Colonic mucosa (tissue), 4 donors: ENCODE measurements around the gene MXRA7. TPM values are rescaled to one million over a fixed set of nuclear protein-coding genes. Genes with fewer than 3 reads are reported as not detected.

ENCODE experiments used
- DNase-seq: peaks from one replicate; pipeline ENCODE4 v3.0.0-alpha.2; 2020
- H3K27ac ChIP-seq: fragments of 200-600 bp; one replicate; pipeline ENCODE4 v1.8.0; 2021
- H3K27me3 ChIP-seq: fragments of 200-600 bp; one replicate; pipeline ENCODE4 v1.8.0; 2021
- H3K36me3 ChIP-seq: fragments of 200-600 bp; one replicate; pipeline ENCODE4 v1.8.0; 2021
- H3K4me1 ChIP-seq: fragments of 200-600 bp; one replicate; pipeline ENCODE4 v1.8.0; 2021; ENCODE audit warnings: mild to moderate bottlenecking
- H3K4me3 ChIP-seq: fragments of 200-600 bp; one replicate; pipeline ENCODE4 v1.8.0; 2021
- H3K9ac ChIP-seq, 2 donors: one replicate each; pipeline ENCODE4 v1.7.0; 2013; ENCODE audit warnings: control low read depth in 2 of 2, low read depth in 2 of 2, low read length in 2 of 2
- H3K9me3 ChIP-seq: fragments of 200-600 bp; one replicate; pipeline ENCODE4 v1.8.0; 2021
- CTCF ChIP-seq: fragments of 200-600 bp; IDR thresholded peaks from one replicate; pipeline ENCODE4 v1.8.0; 2022; ENCODE audit warnings: antibody characterized with exemption, mild to moderate bottlenecking
- intact Hi-C: fragments of 100-400 bp; cut with DNase I; formaldehyde crosslinking; loops from one replicate; pipeline ENCODE4 v1.14.1; 2022
- total RNA-seq, 2 donors: library from RNA; stranded (reverse); fragmentation: NEBNext Ultra II Directional in 1 of 2; extraction: Animal tissue kit (Norgen Biotek cat#: 25700) in 1 of 2; gene quantifications; one replicate each; pipeline ENCODE4 v1.2.1, GENCODE V29; 2021
- donor health status: healthy.
- donor health status: DM: no; HTN: no; CAD: no.
- donor health status: DM: no; HTN: no; CAD: no.

MXRA7 gene
- total RNA-seq, 2 donors from 2014 or later = 20.3 to 39.3 TPM

DNA sequence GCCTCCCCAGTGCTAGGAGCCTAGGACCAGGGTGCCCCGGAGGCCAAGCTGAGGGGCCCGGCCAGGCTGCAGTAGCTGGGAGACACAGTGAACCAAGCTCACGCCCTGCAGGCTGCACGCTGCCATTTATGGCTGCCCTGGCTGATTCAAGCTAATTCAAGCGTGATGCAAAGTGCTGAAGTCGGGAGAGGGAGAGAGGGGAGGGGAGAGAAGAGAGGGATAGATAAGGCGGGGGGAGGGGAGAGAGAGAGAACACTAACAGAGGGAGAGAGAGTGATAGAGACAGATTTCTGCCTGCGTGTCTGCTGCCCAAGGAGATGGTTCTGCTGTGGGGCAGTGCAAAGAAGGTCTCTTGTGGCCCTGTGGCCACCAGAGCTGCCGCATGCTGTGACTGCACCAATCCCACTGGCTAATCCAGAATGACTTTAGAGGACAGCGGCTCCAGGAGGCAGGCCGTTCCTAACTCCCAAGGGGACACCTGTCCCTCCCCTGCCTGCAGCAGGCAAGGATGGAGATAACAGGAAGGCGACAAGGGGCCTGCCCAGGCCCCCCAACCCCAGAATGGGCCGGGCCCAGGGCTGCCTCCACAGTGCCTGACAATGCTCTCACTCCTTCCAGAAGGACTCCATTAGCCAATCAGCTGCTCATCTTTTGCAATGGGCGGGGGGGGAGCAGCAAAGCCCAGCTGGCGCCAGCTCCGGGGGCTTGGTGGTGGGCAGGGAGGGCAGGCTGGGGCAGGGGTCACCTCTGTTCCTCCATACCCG, 12.9 kb downstream of the MXRA7 start:
- no peak for DNase-seq
- no peak for TF ChIP-seq CTCF
- H3K27ac ChIP-seq = no peak overlapping the region
- no peaks in the 10 kb centered on the region for H3K36me3 ChIP-seq
- H3K4me3 ChIP-seq = no peak overlapping the region
- no peaks in the 10 kb centered on the region for H3K9me3 ChIP-seq
- H3K9ac ChIP-seq = peak overlapping the region in 1 of 2 donors; percentile 26
- intact Hi-C loops = no loop called here
- H3K27me3 ChIP-seq = no peaks in the 10 kb centered on the region
- H3K4me1 ChIP-seq = no peaks in the 10 kb centered on the region

DNA sequence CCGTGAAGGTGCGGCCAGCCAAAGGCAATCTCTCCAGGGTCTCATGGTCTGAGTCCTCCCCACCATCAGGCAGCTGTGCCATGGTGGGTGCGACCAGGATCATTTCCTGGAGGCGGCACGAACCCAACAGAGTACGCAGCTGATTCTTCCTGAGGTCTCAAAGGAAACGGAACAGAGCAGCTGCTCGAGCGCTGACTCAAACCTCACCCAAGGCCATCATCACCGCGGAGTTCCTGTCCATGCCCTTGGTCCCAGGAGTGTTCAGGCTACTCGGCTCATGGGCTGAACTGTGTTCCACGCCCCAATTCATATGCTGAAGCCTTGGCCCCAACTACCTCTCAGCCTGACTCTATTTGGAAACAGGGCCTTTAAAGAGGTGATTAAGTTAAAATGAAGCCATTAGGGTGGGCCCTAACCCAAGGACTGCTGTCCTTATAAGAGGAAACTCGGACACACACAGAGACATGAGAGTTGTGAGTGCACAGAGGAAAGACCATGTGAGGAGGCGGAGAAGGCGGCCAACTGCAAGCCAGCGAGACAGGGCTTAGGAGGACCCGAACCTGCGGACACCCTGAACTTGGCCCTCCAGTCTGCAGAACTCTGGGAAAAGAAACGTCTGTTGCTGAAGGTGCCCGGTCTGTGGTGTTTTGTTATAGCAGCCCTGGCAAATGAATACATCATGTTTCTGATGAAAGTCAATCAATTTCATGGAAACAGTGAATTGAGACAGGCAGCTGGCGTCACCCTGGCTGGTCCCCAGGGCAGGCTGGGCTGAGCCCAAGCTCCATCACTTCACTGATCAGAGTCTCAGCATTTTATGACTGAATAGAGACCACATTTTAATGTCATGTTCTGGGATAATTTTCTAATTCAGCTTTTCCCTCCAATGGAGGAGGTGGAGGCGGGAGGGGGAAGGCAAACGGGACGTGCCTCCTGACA, 13.7 kb downstream of the MXRA7 start:
- Histone ChIP-seq H3K4me1 (no peaks in the 10 kb centered on the region), H3K9me3 (no peaks in the 10 kb centered on the region), H3K9ac (peak overlapping the region in 1 of 2 donors; percentile 26), H3K36me3 (no peaks in the 10 kb centered on the region), H3K27ac (no peak overlapping the region), H3K4me3 (no peak overlapping the region), H3K27me3 (no peaks in the 10 kb centered on the region)
- DNase-seq = no peak
- intact Hi-C loops = no loop called here
- no peak for TF ChIP-seq CTCF

DNA sequence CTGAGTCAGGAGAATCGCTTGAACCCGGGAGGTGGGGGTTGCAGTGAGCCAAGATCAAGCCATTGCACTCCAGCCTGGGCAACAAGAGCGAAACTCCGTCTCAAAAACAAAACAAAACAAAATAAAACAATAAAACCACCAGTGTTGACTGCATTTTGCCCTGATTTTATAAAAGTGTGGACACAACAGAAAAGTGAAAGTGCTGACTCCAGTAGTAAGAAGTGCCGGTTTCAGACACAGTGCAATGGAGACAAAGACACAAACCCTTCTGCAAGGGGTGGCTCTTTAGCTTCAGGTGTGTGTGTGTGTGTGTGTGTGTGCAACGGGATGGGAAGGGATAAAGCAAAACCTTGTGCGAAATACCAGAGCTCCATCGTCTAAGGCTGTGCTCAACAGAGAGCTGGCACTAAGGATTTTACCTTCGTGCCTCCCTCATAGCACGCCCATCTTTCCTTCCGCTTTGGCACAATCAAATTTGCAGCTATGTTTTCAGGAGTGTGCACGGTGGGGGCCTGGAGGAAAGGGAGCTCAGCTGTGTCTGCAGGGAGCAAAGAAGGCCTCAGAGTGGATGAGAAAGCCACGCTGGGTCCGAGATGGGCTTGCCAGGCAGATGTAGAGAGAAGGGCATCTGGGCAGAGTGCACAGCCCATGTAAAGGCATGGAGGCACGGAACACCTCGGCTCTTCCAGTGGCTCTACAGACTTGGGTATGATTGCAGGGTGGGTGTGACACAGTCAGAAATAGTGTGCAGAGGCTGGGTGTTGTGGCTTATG, 15.5 kb downstream of the MXRA7 start:
- no peak for TF ChIP-seq CTCF
- no peak for DNase-seq
- Histone ChIP-seq H3K4me1 (no peaks in the 10 kb centered on the region), H3K36me3 (no peaks in the 10 kb centered on the region), H3K27ac (no peak overlapping the region), H3K9me3 (no peaks in the 10 kb centered on the region), H3K27me3 (no peaks in the 10 kb centered on the region), H3K4me3 (no peak overlapping the region), H3K9ac (no peak overlapping the region)
- intact Hi-C loops = no loop called here

DNA sequence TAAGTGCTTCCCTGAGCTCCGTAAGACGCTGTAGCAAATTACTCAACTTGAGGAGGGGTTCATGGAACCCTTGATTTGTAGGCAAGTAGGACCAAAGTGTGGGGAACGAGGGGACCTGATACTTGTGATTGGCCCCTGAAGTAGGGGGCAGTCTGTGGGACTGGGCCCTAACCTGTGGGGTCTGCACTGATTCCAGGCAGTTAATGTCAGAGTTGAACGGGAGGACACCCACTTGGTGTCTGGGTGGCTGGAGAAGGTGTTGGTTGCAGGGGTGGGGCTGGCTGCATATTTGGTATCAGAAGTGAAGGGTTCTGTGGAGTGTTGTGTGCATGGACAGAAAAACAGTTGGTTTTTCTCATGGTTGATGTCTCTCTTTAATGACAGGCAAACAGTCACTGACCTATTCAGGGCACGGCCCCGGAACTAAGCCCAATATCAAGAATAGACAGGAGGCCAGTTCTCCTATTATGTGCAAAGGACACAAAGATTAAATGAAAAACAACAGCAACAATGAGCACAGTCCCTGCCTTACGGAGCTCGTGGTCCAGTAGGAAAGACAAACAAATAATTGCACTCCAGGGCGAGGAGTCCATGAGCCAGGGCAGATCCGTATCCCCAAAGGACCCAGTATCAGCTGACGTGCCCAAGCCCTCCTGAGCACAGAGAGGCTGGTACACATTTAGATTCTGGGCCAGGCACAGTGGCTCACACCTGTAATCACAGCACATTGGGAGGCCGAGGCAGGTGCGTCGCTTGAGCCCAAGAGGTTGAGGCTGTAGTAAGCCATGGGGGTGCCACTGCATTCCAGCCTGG, 19.2 kb downstream of the MXRA7 start:
- intact Hi-C loops = no loop called here
- no peaks in the 10 kb centered on the region for H3K9me3 ChIP-seq

More for the DNA sequence above, 19.2 kb downstream of the MXRA7 start:
- H3K4me1 ChIP-seq = no peaks in the 10 kb centered on the region
- no peak overlapping the region for H3K9ac ChIP-seq
- DNase-seq = no peak
- H3K27ac ChIP-seq = no peak overlapping the region
- H3K36me3 ChIP-seq = no peaks in the 10 kb centered on the region
- H3K27me3 ChIP-seq = no peaks in the 10 kb centered on the region
- no peak for TF ChIP-seq CTCF
- H3K4me3 ChIP-seq = no peak overlapping the region
